A673 (cell line): Measurements from ENCODE around the gene RNPEP. TPM values are rescaled to one million over a fixed set of nuclear protein-coding genes. Genes with fewer than 3 reads are reported as not detected.

Experiments
- Bru-seq: library from RNA; stranded (reverse); fragments of 400-500 nt; gene quantifications from one replicate; lab custom pipeline; 2021; lab: Mats Ljungman, UMichigan
- BruChase-seq, 2 experiments: library from RNA; stranded (reverse); fragments of 400-500 nt; gene quantifications; one replicate each; lab custom pipeline; 2021; lab: Mats Ljungman, UMichigan
- BruUV-seq: library from RNA; stranded (reverse); fragments of 400-500 nt; replicated peaks from 2 replicates; lab custom pipeline; 2021; lab: Mats Ljungman, UMichigan
- CTCF ChIA-PET: fragments of 300-600 bp; sonication (Branson Sonifier 250); formaldehyde crosslinking; loops from one replicate; lab custom pipeline; 2022; ENCODE audit warnings: antibody characterized with exemption; lab: Charles Lee
- POLR2A ChIA-PET: fragments of 300-600 bp; sonication (Branson Sonifier 250); formaldehyde crosslinking; loops from one replicate; lab custom pipeline; 2022; ENCODE audit warnings: antibody characterized with exemption; ENCODE audit not compliant: low non-redundant PET; lab: Charles Lee
- DNase-seq: peaks from one replicate; pipeline ENCODE4 v3.0.0-alpha.2; 2015; ENCODE audit warnings: low spot score
- H3K27ac ChIP-seq: fragments of 200-600 bp; sonication (generic); 2 replicates; pipeline ENCODE4 v1.5.1; 2016; ENCODE audit warnings: mixed run types, low read depth, mild to moderate bottlenecking, mixed read lengths, antibody characterized with exemption, low read length; ENCODE audit not compliant: poor library complexity, severe bottlenecking
- H3K27me3 ChIP-seq: fragments of 200-600 bp; sonication (generic); replicated peaks from 2 replicates; pipeline ENCODE4 v1.6.1; 2017; ENCODE audit warnings: mixed run types, low read depth, mild to moderate bottlenecking, mixed read lengths, antibody characterized with exemption, low read length; ENCODE audit not compliant: insufficient read depth, poor library complexity
- H3K36me3 ChIP-seq: fragments of 200-600 bp; sonication (generic); 2 replicates; pipeline ENCODE4 v1.6.1; 2016; ENCODE audit warnings: mixed run types, mild to moderate bottlenecking, mixed read lengths, antibody characterized with exemption, low read length; ENCODE audit not compliant: insufficient read depth, poor library complexity, severe bottlenecking
- H3K4me1 ChIP-seq: fragments of 200-600 bp; sonication (generic); 2 replicates; pipeline ENCODE4 v1.6.1; 2017; ENCODE audit warnings: mixed run types, mild to moderate bottlenecking, mixed read lengths, antibody characterized with exemption, low read length; ENCODE audit not compliant: insufficient read depth, poor library complexity, severe bottlenecking
- H3K4me3 ChIP-seq: fragments of 200-600 bp; sonication (generic); 2 replicates; pipeline ENCODE4 v1.5.1; 2016; ENCODE audit warnings: low read depth, mixed run types, mild to moderate bottlenecking, mixed read lengths, low read length; ENCODE audit not compliant: poor library complexity, severe bottlenecking
- H3K9me3 ChIP-seq: fragments of 200-600 bp; sonication (generic); 2 replicates; pipeline ENCODE4 v1.6.1; 2016; ENCODE audit warnings: mixed run types, low read depth, mild to moderate bottlenecking, mixed read lengths, antibody characterized with exemption, low read length; ENCODE audit not compliant: poor library complexity, severe bottlenecking
- EZH2 ChIP-seq: fragments of 200-600 bp; sonication (generic); IDR thresholded peaks from 2 replicates; pipeline ENCODE4 v1.6.1; 2017; ENCODE audit warnings: borderline replicate concordance, low read depth, mild to moderate bottlenecking, mixed read lengths, antibody characterized with exemption, low read length; ENCODE audit not compliant: poor library complexity, severe bottlenecking
- intact Hi-C: fragments of 100-400 bp; cut with micrococcal nuclease; formaldehyde crosslinking; loops from one replicate; pipeline ENCODE4 v1.10.0; 2022; ENCODE audit not compliant: unreplicated experiment
- long read RNA-seq: library from polyadenylated mRNA; stranded (forward); transcript quantifications from one replicate; pipeline ENCODE4 v2.0.0, GENCODE V29; 2022
- total RNA-seq: library from RNA; stranded (reverse); gene quantifications from 2 replicates; pipeline ENCODE4 v1.2.3, GENCODE V29; 2021
- TF ChIP-seq, protein P1 (sequence below): fragments of 300-800, 200-600 bp; sonication (generic); conservative IDR thresholded peaks from 2 replicates; pipeline ENCODE4 v1.5.1; 2017; ENCODE audit warnings: low read depth, mild to moderate bottlenecking, antibody characterized with exemption, low read length, moderate library complexity, mixed read lengths

The RNPEP gene, protein sequence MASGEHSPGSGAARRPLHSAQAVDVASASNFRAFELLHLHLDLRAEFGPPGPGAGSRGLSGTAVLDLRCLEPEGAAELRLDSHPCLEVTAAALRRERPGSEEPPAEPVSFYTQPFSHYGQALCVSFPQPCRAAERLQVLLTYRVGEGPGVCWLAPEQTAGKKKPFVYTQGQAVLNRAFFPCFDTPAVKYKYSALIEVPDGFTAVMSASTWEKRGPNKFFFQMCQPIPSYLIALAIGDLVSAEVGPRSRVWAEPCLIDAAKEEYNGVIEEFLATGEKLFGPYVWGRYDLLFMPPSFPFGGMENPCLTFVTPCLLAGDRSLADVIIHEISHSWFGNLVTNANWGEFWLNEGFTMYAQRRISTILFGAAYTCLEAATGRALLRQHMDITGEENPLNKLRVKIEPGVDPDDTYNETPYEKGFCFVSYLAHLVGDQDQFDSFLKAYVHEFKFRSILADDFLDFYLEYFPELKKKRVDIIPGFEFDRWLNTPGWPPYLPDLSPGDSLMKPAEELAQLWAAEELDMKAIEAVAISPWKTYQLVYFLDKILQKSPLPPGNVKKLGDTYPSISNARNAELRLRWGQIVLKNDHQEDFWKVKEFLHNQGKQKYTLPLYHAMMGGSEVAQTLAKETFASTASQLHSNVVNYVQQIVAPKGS
- 59.3 and 74.1 TPM in 2 replicates for total RNA-seq
- percentile 70 among the genes with signal in this experiment for Bru-seq, nascent RNA
- BruChase-seq, experiment 1, labeled RNA remaining after a 2-hour chase: percentile 80 among the genes with signal in this experiment
- percentile 76 among the genes with signal in this experiment for BruChase-seq, experiment 2, labeled RNA remaining after a 6-hour chase
- long read RNA-seq, transcript RNPEP-201 (11 exons, 2,427 nt): major isoform, 251 of 276 reads
- long read RNA-seq, partial matches to known transcripts: 8 of 276 reads
- long read RNA-seq, other reads (novel, unspliced or antisense): 17 of 276 reads

DNA sequence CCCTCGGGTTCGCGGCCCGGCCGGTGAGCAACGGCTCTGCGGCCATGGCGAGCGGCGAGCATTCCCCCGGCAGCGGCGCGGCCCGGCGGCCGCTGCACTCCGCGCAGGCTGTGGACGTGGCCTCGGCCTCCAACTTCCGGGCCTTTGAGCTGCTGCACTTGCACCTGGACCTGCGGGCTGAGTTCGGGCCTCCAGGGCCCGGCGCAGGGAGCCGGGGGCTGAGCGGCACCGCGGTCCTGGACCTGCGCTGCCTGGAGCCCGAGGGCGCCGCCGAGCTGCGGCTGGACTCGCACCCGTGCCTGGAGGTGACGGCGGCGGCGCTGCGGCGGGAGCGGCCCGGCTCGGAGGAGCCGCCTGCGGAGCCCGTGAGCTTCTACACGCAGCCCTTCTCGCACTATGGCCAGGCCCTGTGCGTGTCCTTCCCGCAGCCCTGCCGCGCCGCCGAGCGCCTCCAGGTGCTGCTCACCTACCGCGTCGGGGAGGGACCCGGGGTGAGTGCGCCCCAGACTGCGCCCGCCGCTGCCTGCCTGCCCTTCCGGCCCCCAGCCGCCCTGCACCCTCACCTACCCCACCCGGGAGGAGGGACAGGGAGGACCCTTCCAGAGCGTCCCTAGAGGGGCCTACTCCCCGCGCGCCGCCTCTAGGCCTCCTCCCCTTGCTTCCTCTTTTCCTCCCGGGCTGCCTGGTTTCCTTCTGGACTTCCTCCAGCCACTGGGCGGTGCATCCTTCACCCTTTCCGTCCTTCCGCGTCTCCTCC, at the start of gene RNPEP:
Gene RNPEP (plus strand): TSS at position 26 of the 757 bp plus-strand sequence. CDS start 19 bp downstream, at position 45.
- DNase-seq: peak; percentile 55

DNA sequence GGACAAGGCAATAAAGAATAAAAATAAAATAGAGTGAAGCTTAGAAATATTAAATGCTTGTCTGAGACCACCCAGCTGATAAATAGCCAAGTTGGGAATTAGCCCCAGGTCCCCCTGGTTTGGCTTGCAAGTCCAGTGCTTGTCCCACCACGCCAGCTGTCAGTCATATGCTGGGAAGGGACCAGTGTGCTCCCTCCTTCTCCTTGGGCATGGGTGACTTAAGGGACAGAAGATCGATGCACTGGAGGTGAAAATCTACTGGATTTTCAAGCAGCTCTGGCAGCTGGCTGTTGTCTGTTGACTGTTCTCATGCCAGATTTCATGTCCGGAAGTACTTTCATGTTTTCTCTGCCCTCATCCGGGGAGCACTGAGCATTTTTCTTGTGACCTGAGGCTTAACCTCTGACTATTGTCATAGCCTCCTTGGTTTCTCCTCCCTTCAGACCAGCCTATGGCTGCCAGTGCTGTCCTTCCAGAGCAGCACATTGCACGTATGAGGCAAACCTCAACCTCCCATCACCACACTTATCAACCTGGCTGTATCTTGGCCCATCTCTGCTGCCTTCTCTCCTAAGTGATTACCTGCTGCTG, 48.5 kb upstream of the RNPEP start:
- intact Hi-C loops: no loop called here
- CTCF ChIA-PET: no interaction called here

More for the DNA sequence above, at the start of gene RNPEP:
- H3K4me3 ChIP-seq: peak within 1 kb of the TSS; percentile 99
- POLR2A ChIA-PET: interaction anchor here (0.7 kb wide), 1 partner anchor 410 kb away, joined by 3 read pairs; no protein-coding TSS in a partner anchor
- no peaks in the 10 kb centered on the region for H3K27me3 ChIP-seq
- TF ChIP-seq EZH2: no peak
- TF ChIP-seq, protein P1, sequence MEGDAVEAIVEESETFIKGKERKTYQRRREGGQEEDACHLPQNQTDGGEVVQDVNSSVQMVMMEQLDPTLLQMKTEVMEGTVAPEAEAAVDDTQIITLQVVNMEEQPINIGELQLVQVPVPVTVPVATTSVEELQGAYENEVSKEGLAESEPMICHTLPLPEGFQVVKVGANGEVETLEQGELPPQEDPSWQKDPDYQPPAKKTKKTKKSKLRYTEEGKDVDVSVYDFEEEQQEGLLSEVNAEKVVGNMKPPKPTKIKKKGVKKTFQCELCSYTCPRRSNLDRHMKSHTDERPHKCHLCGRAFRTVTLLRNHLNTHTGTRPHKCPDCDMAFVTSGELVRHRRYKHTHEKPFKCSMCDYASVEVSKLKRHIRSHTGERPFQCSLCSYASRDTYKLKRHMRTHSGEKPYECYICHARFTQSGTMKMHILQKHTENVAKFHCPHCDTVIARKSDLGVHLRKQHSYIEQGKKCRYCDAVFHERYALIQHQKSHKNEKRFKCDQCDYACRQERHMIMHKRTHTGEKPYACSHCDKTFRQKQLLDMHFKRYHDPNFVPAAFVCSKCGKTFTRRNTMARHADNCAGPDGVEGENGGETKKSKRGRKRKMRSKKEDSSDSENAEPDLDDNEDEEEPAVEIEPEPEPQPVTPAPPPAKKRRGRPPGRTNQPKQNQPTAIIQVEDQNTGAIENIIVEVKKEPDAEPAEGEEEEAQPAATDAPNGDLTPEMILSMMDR: no peak
- H3K36me3 ChIP-seq: no peaks in the 10 kb centered on the region
- intact Hi-C loops: no loop called here
- CTCF ChIA-PET: interaction anchor here (0.6 kb wide), 1 partner anchor 470 kb away, joined by 4 read pairs; no protein-coding TSS in a partner anchor
- H3K9me3 ChIP-seq: no peaks in the 10 kb centered on the region
- H3K27ac ChIP-seq: peak within 1 kb of the TSS; percentile 79
- peaks cover 10% of the 10 kb centered on the region for H3K4me1 ChIP-seq
- no TSS peak for BruUV-seq

More for the DNA sequence above, 48.5 kb upstream of the RNPEP start:
- no TSS peak for BruUV-seq
- H3K27me3 ChIP-seq: no peaks in the 10 kb centered on the region
- no peak overlapping the region for H3K4me3 ChIP-seq
- POLR2A ChIA-PET: no interaction called here
- DNase-seq: no peak
- H3K4me1 ChIP-seq: no peaks in the 10 kb centered on the region
- H3K27ac ChIP-seq: no peak overlapping the region
- H3K36me3 ChIP-seq: no peaks in the 10 kb centered on the region
- no peaks in the 10 kb centered on the region for H3K9me3 ChIP-seq
- TF ChIP-seq, protein P1: no peak
- no peak for TF ChIP-seq EZH2
